HFFc6 (cell line): Measurements from ENCODE around the gene KIAA1549. TPM values are rescaled to one million over a fixed set of nuclear protein-coding genes. Genes with fewer than 3 reads are reported as not detected.

Experiments
- DNase-seq: peaks from one replicate; pipeline ENCODE4 v3.0.0-alpha.2; 2018
- H3K27ac Mint-ChIP-seq: 2 replicates; pipeline ENCODE4 v1.8.0; 2020; ENCODE audit warnings: mild to moderate bottlenecking, mixed read lengths
- H3K27me3 Mint-ChIP-seq: 2 replicates; pipeline ENCODE4 v1.8.0; 2021; ENCODE audit warnings: mild to moderate bottlenecking, moderate library complexity, mixed read lengths; ENCODE audit not compliant: insufficient read depth
- H3K36me3 Mint-ChIP-seq: 2 replicates; pipeline ENCODE4 v1.8.0; 2021; ENCODE audit warnings: low read depth, mixed read lengths
- H3K4me1 Mint-ChIP-seq: 2 replicates; pipeline ENCODE4 v1.8.0; 2020; ENCODE audit warnings: low read depth, mixed read lengths
- H3K4me3 Mint-ChIP-seq: 2 replicates; pipeline ENCODE4 v1.8.0; 2020; ENCODE audit warnings: mild to moderate bottlenecking, moderate library complexity, mixed read lengths
- H3K9me3 Mint-ChIP-seq: 2 replicates; pipeline ENCODE4 v1.8.0; 2020; ENCODE audit warnings: mild to moderate bottlenecking, mixed read lengths
- CTCF ChIP-seq: fragments of 200-600 bp; sonication (generic); IDR thresholded peaks from 2 replicates; pipeline ENCODE4 v1.5.0; 2021; ENCODE audit warnings: antibody characterized with exemption, mild to moderate bottlenecking
- total RNA-seq, 6 experiments: library from RNA; stranded (reverse); fragmentation: NEBNext Ultra II Directional; extraction: Animal tissue kit (Norgen Biotek cat#: 25700); gene quantifications; 2 replicates in 1 of 6; 3 replicates in 5 of 6; pipeline ENCODE4 v1.2.3, GENCODE V29; 2021

Gene KIAA1549
- total RNA-seq, 6 experiments from 2014 or later = 7.0 to 13.3 (median 7.9) TPM

GRCh38 chr7:138828302-138828701 is 152.9 kb downstream of the KIAA1549 start:
- no peak for DNase-seq
- H3K4me1 Mint-ChIP-seq = no peaks in the 10 kb centered on the region

GRCh38 chr7:138825049-138825721 is 156.0 kb downstream of the KIAA1549 start:
- Mint-ChIP-seq H3K36me3 (no peaks in the 10 kb centered on the region), H3K4me3 (no peak overlapping the region), H3K9me3 (peaks cover 4% of the 10 kb centered on the region; the same call in 1 of the 2 replicates), H3K27ac (no peak overlapping the region), H3K4me1 (no peaks in the 10 kb centered on the region), H3K27me3 (peaks cover 6% of the 10 kb centered on the region)
- TF ChIP-seq CTCF = no peak
- no peak for DNase-seq

More at GRCh38 chr7:138828302-138828701, 152.9 kb downstream of the KIAA1549 start:
- Mint-ChIP-seq H3K27me3 (peaks cover 6% of the 10 kb centered on the region), H3K4me3 (no peak overlapping the region), H3K36me3 (no peaks in the 10 kb centered on the region), H3K9me3 (peaks cover 4% of the 10 kb centered on the region; the same call in 1 of the 2 replicates), H3K27ac (no peak overlapping the region)
- TF ChIP-seq CTCF = no peak

- DNase-seq = no peak
- no peaks in the 10 kb centered on the region for H3K36me3 Mint-ChIP-seq
- H3K27me3 Mint-ChIP-seq = peaks cover 6% of the 10 kb centered on the region
- H3K27ac Mint-ChIP-seq = no peak overlapping the region
- H3K4me1 Mint-ChIP-seq = no peaks in the 10 kb centered on the region
- TF ChIP-seq CTCF = no peak
- no peak overlapping the region for H3K4me3 Mint-ChIP-seq
- peaks cover 4% of the 10 kb centered on the region; the same call in 1 of the 2 replicates for H3K9me3 Mint-ChIP-seq
Measured at GRCh38 chr7:138822867-138823535, 158.2 kb downstream of the KIAA1549 start.

- TF ChIP-seq CTCF = no peak
- no peak overlapping the region for H3K4me3 Mint-ChIP-seq
- peaks cover 6% of the 10 kb centered on the region; the same call in 1 of the 2 replicates for H3K27me3 Mint-ChIP-seq
- no peaks in the 10 kb centered on the region for H3K36me3 Mint-ChIP-seq
- no peak overlapping the region for H3K27ac Mint-ChIP-seq
- DNase-seq = no peak
- H3K9me3 Mint-ChIP-seq = peaks cover 4% of the 10 kb centered on the region; the same call in 1 of the 2 replicates
- H3K4me1 Mint-ChIP-seq = no peaks in the 10 kb centered on the region
Measured at GRCh38 chr7:138821912-138822311, 159.3 kb downstream of the KIAA1549 start.

- no peaks in the 10 kb centered on the region for H3K36me3 Mint-ChIP-seq
- DNase-seq = no peak
- no peaks in the 10 kb centered on the region for H3K4me1 Mint-ChIP-seq
- no peak overlapping the region for H3K27ac Mint-ChIP-seq
- H3K9me3 Mint-ChIP-seq = no peaks in the 10 kb centered on the region
- H3K27me3 Mint-ChIP-seq = no peaks in the 10 kb centered on the region
- no peak for TF ChIP-seq CTCF
- H3K4me3 Mint-ChIP-seq = no peak overlapping the region
Measured at GRCh38 chr7:138819625-138820024, 161.6 kb downstream of the KIAA1549 start.
